Lower leg skin (tissue), 4 donors: ENCODE measurements around the gene ARHGAP40. TPM values are rescaled to one million over a fixed set of nuclear protein-coding genes. Genes with fewer than 3 reads are reported as not detected.

Experiments used
- DNase-seq, 2 donors: peaks; one replicate each; pipeline ENCODE4 v3.0.0-alpha.2; 2019; ENCODE audit warnings: low spot score in 2 of 2
- H3K4me3 ChIP-seq: fragments of 200-600 bp; sonication (generic); 2 replicates; pipeline ENCODE4 v1.5.1; 2017; ENCODE audit warnings: mild to moderate bottlenecking, low read depth; ENCODE audit not compliant: poor library complexity, severe bottlenecking
- POLR2A ChIP-seq, 2 donors: fragments of 450-650 bp; IDR thresholded peaks; one replicate each; pipeline ENCODE4 v1.6.1; 2016 to 2017; ENCODE audit warnings: antibody characterized with exemption in 2 of 2, mild to moderate bottlenecking in 1 of 2, moderate library complexity in 1 of 2
- WGBS, 2 donors: methylation state at CpG; one replicate each; pipeline ENCODE4 v1.1.5; 2018; 5-methylcytosine and 5-hydroxymethylcytosine counted together
- intact Hi-C: fragments of 100-400 bp; cut with DNase I; formaldehyde crosslinking; loops from one replicate; pipeline ENCODE4 v1.15.0; 2023; ENCODE audit warnings: low total_unique reads
- total RNA-seq, 4 donors: library from RNA; depleted of rRNA; stranded (reverse); fragments of >200 nt; gene quantifications; one replicate each; pipeline ENCODE4 v1.1.0, GENCODE V29; 2016
- TF ChIP-seq, protein P1 (sequence below), 3 donors: fragments of 450-650 bp; IDR thresholded peaks; one replicate each; pipeline ENCODE4 v1.5.1; 2016; ENCODE audit warnings: antibody characterized with exemption in 3 of 3, mild to moderate bottlenecking in 3 of 3, moderate library complexity in 2 of 3

The ARHGAP40 gene
- total RNA-seq, 4 donors from 2014 or later = 27.0 to 54.8 (median 45.9) TPM

DNA sequence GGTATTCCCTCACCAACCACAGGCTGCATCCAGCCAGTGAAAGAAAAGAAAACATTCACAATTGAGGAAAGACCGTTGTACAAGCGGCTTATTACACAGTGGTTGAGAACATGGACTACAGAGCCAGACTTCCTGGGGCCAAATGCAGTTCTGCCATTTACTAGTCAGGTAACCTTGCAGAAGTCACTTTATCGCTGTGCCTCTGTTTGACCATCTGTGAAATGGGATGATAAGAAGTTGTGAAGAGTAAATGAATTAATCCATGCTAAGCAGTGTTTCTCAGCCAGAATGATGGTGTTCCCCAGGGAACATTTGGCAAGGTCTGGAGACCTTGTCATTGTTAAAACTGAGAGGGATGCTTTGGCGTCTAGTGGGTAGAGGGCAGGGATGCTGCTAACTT is 14.8 kb downstream of the ARHGAP40 start:
- no peak for TF ChIP-seq POLR2A (IDR thresholded peaks at IDR 0.05)
- TF ChIP-seq, protein P1, sequence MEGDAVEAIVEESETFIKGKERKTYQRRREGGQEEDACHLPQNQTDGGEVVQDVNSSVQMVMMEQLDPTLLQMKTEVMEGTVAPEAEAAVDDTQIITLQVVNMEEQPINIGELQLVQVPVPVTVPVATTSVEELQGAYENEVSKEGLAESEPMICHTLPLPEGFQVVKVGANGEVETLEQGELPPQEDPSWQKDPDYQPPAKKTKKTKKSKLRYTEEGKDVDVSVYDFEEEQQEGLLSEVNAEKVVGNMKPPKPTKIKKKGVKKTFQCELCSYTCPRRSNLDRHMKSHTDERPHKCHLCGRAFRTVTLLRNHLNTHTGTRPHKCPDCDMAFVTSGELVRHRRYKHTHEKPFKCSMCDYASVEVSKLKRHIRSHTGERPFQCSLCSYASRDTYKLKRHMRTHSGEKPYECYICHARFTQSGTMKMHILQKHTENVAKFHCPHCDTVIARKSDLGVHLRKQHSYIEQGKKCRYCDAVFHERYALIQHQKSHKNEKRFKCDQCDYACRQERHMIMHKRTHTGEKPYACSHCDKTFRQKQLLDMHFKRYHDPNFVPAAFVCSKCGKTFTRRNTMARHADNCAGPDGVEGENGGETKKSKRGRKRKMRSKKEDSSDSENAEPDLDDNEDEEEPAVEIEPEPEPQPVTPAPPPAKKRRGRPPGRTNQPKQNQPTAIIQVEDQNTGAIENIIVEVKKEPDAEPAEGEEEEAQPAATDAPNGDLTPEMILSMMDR (IDR thresholded peaks at IDR 0.05) = no peak
- no peak for DNase-seq
- intact Hi-C loops = no loop called here
- 85 to 94% methylated on average over 4 of the region's 4 CpGs for WGBS, 2 donors
- H3K4me3 ChIP-seq = no peak overlapping the region

DNA sequence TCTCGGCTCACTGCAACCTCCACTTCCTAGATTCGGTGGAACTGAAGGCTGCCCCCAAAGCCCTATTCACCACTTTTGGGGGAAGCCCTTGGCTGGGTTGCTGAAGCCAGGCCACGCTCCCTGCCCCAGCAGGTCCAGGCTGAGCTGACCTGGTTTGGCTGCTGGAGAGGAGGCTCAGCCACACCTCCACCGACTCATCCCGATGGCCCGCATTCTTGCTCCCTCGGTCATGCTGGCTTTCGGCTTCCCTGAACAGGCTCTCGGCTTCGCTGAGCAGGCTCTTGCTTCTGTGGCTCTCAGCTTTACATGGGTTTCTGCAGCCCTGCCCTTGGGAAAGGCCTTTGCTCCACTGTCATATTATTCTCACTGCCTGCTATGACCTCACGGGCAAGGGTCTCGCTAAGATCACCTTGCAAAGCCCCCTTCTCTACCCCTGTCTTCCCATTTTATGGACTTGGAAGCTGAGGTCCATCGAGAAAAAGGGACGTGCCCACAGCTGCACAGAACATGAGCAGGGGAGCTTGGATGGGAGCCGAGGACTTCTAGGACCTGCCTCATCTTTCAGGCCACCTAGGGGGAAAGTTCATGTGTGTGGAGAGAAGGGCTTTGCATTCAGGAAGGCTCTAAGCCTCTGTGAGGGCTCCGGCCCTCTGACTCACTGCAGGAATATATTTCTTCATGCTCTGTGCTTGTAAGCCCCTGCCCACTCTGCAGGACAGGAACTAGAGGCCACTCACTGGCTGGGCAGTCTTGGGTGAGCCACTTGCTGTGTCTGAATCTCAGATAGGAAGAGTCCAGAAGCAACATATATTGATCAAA is 15.6 kb downstream of the ARHGAP40 start:
- H3K4me3 ChIP-seq = no peak overlapping the region
- DNase-seq = no peak
- WGBS, 2 donors = 73 to 78% methylated on average over 16 of the region's 16 CpGs
- intact Hi-C loops = no loop called here
- TF ChIP-seq, protein P1 (IDR thresholded peaks at IDR 0.05) = no peak
- no peak for TF ChIP-seq POLR2A (IDR thresholded peaks at IDR 0.05)

DNA sequence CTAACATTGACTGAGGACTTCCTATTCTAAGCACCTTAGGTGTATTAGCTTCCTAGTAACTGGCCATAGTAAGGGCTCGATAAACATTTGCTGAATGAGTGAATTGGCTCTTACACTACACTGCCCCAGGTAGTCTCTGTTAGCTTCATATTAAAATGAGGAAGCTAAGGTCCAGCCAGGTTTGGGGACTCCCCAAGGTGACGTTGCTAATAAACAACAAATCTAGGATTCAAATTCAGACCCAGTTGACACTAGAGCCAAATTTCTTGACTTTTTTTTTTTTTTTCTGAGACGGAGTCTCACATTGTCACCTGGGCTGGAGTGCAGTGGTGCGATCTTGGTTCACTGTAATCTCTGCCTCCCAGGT is 16.2 kb downstream of the ARHGAP40 start:
- TF ChIP-seq POLR2A (IDR thresholded peaks at IDR 0.05) = no peak
- TF ChIP-seq, protein P1 (IDR thresholded peaks at IDR 0.05) = no peak
- WGBS, 2 donors = 85 to 91% methylated on average over 4 of the region's 4 CpGs
- intact Hi-C loops = no loop called here
- H3K4me3 ChIP-seq = no peak overlapping the region
- no peak for DNase-seq

DNA sequence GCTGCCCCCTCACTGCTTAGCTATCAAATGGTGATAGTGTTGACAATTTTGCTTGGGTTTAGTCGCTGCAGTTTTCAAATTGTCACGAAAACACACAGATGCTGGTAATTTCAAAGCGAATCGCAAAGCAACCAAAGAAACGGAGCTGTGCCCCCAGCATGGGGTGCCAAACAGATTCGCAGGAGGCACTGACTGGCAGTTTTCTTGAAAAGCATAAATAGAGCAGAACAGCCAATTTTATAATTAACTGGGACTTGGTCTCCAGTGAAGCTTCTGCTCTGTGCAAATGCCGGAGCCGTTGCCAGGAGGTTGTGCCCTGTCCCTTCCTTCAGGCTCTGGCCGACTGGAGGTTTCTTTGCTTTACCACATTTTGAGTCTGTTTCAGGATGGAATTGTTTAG is 18.8 kb downstream of the ARHGAP40 start:
- DNase-seq = no peak
- H3K4me3 ChIP-seq = no peak overlapping the region
- TF ChIP-seq, protein P1 (IDR thresholded peaks at IDR 0.05) = no peak
- TF ChIP-seq POLR2A (IDR thresholded peaks at IDR 0.05) = no peak
- intact Hi-C loops = no loop called here
- 65 to 68% methylated on average over 9 of the region's 9 CpGs for WGBS, 2 donors

DNA sequence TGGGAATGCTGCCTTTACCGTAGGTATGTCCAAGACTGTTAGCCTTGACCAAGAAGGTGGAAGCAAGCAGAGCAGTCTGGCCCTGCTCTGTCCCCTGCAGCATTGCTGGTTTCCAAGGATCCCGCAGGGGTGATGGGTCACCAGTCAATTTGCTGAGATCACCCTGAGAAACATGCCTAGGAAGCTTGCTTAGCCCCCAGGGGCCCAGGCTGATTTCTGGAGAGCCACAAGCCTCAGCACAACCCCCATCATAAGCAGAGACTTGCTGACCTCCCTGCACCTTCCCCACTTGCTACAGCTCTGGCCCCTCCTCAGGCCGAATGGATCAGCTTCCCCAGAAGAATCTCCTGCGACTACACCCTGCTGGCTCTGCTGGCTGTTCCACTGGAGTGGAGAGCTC is 21.5 kb downstream of the ARHGAP40 start:
- TF ChIP-seq POLR2A (IDR thresholded peaks at IDR 0.05) = no peak
- TF ChIP-seq, protein P1 (IDR thresholded peaks at IDR 0.05) = no peak
- H3K4me3 ChIP-seq = no peak overlapping the region
- WGBS, 2 donors = 67 to 72% methylated on average over 4 of the region's 4 CpGs
- DNase-seq = no peak
- intact Hi-C loops = no loop called here

DNA sequence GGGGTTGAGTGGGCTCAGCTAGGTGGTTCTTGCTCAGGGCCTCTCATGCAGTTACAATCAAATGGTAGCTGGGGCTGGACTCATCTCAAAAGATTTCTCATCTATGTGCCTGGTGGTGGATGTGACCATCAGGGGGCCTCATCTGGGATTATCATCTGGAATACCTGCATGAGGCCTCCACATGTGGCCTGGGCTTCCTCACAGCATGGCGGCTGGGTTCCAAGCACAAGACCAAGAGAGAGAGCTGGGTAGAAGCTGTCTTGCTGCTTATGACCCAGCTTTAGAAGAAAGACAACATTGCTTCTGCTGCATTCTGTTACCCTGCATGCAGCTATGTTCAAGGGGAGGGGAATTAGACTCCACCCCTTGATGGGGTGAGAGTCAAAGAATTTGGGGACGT is 22.5 kb downstream of the ARHGAP40 start:
- 65 to 68% methylated on average over 2 of the region's 2 CpGs for WGBS, 2 donors
- intact Hi-C loops = no loop called here
- TF ChIP-seq, protein P1 (IDR thresholded peaks at IDR 0.05) = no peak
- TF ChIP-seq POLR2A (IDR thresholded peaks at IDR 0.05) = no peak
- H3K4me3 ChIP-seq = no peak overlapping the region
- DNase-seq = no peak
